HG03103 (cell line): ENCODE measurements around the gene ATP1B1.
"Not testable (repeated sequence)": the region's sequence is repeated elsewhere in the genome, so short reads cannot be mapped to it uniquely, and the experiment has no call there.

Experiments
- ATAC-seq: cut with Tn5 transposase; IDR thresholded peaks from one replicate; pipeline ENCODE4 v1.9.1; 2021; ENCODE audit warnings: low read depth; ENCODE audit not compliant: unreplicated experiment

The ATP1B1 gene

GRCh38 chr1:169113613-169114119 is 7.2 kb downstream of the ATP1B1 start:
- no peak for ATAC-seq

DNA sequence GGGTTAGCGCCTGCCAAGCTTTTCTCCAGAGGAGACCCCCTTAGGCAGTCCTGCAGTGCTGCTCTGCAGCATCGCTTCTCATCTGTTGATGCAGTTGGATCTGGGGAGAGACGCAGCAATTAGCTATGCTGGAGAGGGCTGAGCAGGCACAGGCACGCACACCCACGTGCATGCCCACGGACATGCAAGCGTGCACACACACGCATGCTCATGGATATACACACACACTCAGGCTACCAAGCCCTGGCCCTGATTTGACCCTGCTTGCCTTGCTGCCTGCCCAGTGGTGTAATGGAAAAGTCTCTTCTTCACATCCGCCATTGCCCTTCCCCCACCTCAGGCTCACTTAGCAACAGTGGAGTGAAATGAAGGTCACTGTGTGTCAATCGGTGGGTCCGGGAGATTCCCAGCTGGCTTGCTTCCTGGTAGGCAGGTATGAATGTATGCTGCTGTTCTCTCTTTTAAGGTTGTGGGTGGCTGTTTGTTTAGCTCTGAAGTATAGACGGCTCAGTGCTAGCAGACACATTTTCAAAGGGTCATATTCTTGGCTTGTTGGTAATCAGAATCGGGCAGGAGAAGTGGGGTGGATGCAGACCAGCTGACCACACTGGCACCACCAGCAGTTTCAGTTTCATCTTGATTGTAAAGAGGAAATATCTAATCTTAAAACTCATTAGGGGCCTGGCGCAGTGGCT is 9.5 kb downstream of the ATP1B1 start:
- ATAC-seq, result no peak

DNA sequence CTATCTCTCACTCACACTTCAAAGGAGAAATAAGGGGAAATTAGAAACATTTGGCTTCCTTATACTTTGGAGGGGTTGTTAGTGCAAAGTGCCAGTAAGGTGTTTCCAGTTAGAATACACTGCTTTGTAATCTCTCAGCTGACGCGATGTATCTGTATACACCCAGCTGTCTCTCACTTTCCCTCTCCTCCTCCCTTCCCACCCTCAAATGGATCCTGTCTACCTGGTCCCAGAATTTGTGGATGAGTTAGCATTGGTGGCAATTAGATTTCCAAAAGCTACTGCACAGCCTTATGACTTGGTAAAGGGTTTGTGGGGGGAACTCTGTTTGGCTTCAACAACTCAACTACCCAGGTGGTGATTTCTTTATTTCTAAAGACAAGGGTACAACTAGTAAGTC is 10.5 kb downstream of the ATP1B1 start:
- ATAC-seq, result no peak

DNA sequence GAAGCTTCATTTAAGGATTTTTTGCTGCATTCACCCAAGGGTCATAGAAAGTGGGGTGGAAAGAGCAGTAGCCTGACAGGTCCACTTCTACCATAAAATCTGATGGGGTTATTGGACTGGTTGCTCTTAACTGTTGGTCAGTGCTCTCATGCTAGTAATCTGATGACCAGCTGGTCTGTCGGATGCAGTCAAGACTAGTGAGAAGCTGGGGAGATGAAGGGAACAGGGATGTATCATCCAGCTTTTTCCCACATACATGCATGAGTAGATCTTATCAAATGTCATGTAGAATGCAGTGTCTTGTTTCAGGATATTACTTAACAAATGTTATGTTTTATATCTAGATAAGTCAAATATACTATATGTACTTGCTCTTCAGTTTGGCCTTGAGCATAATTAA is 11.1 kb downstream of the ATP1B1 start:
- ATAC-seq, result no peak

DNA sequence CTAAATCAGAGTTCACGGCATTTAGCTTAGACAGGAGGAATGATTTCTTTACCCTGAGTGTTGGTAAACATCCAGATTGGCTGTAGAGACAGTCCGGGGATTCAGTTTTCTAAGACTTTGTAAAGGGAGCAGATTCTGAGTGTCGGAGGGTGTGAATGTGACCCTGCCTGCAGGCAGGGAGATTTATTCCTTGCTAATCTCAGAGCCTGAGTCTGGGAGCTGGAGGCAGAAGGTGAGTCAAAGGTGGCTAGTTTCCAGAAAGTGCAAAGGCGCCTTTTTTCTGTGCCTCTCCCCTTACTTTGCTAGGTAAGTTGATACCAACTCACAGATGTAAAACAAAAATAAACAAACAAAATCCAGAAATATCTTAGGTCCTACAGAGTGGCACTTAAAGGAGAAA is 11.7 kb downstream of the ATP1B1 start:
- no peak for ATAC-seq

GRCh38 chr1:169119405-169119804 is 12.9 kb downstream of the ATP1B1 start:
- ATAC-seq, result no peak

DNA sequence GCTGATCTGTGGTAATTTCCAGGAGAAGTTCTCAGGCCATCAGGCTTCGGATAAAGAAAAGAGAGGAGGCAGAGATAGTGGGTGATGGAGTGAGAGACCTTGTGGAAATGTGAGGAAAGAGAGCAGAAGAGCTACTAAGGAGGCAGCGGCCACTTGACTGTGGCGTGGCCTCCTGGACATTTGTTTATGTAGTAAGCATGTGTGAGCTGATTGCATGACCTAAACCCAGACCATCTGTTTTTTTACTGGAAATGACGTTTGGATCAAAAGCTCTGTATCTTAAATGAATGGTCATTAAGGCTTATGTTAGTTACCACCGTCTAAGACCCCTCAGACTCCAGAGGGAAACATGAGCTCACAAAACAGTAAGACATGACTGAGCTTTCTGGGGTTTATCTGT is 13.6 kb downstream of the ATP1B1 start:
- ATAC-seq, result no peak

GRCh38 chr1:169121146-169121923 is 14.8 kb downstream of the ATP1B1 start:
- ATAC-seq, result no peak

- no peak for ATAC-seq
These were observed 16.5 kb downstream of the ATP1B1 start for GRCh38 chr1:169122976-169123375.

GRCh38 chr1:169124459-169124858 is 18.0 kb downstream of the ATP1B1 start:
- ATAC-seq, result no peak

DNA sequence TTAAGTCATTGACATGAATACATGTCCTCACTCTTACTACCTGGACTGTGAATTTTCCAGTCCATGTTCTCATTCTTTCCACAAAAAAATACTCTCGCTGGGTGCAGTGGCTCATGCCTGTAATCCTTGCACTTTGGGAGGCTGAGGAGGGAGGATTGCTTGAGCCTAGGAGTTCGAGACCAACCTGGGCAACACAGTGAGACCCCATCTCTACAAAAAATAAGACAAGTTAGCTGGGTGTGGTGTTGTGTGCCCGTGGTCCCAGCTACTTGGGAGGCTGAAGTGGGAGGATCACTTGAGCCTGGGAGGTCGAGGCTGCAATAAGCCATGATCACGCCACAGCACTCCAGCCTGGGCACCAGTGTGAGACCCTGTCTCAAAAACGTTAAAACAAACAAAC is 19.1 kb downstream of the ATP1B1 start:
- ATAC-seq, result not testable (repeated sequence)

GRCh38 chr1:169126335-169126734 is 19.8 kb downstream of the ATP1B1 start:
- ATAC-seq, result no peak

DNA sequence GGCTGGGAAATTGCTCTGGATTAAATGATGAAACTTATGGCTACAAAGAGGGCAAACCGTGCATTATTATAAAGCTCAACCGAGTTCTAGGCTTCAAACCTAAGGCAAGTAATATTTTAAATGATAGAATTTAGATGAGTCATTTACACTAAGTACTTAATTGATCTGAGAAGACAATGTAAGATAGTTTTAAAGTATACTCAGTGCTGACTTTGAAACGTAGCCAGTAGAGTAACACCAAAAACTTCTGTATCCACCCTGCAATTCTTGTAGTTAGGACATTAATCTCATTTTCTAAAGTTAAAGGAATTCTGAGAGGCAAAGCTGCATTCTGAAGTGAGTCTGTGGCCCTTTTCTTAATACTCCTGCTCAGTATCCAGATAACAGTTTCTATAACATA is 20.8 kb downstream of the ATP1B1 start:
- no peak for ATAC-seq

- no peak for ATAC-seq
These were observed 22.1 kb downstream of the ATP1B1 start for GRCh38 chr1:169128562-169128961.

- ATAC-seq, result no peak
These were observed 22.8 kb downstream of the ATP1B1 start for GRCh38 chr1:169129109-169129784.

DNA sequence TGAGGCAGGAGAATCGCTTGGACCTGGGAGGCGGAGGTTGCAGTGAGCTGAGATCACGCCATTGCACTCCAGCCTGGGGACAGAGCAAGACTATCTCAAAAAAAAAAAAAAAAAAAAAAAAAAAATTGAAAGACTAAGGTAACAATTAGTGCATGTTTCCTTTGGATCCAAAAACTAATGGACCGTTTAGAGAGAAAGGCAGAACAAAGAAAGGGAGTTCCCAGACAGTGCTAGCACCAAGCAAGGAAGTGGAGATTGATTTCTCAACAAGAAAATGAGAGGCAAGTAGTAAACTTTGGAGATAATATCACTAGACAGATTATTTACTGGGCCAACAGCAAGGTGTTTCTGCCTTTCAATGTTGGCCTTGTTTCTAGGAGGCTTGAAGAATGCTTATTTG is 24.2 kb downstream of the ATP1B1 start:
- no peak for ATAC-seq

GRCh38 chr1:169132512-169133227 is 26.2 kb downstream of the ATP1B1 start:
- no peak for ATAC-seq

DNA sequence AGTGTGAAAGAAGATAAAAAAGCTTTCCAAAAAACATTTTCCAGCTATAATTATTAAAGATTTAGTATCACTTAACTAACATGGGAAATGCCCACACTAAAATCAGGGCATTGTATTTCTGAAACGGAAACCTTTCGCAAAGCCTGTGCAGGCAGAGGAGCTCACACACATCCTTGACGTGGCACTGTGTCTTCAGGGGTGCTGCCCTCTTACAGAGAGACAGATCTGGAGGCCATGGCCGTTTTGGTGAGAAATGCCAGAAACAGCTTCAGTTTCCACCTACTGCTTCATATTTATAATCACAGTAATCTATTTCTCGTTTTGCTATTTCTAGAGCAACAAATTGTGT is 26.7 kb downstream of the ATP1B1 start:
- ATAC-seq, result no peak

DNA sequence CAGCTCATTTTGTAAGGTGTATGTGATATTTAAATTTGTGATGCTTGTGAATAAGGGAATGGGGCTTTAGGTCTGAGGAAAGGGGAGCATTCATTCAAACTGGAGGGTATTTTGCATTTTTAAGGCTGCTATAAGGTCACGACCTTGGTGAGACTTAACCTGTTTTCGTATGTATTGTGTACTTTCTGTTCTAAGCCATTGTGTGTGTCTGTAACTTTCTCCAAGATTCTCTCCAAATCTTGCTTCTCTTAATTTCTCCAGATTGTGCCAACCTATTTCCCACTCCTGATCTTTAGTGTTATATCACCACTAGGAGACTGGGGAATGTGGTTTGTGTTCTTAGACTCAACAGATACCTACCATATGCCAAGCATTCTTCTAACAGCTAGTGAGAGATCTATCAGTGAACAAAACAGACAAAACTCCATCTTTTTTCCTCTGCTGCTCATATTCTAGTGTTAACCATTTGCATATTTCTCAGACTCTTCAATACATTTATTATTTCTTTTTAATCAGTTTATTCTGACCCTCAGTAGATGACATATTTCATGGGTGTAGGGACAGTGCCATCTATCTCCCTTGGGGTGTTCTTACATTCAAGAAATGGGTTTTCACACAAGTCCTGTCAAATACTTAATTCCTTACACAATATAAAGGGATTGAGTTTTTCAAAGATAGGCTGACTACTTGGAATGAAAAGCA is 27.5 kb downstream of the ATP1B1 start:
- no peak for ATAC-seq

- ATAC-seq, result no peak
These were observed 30.9 kb downstream of the ATP1B1 start for GRCh38 chr1:169137357-169137756.
